Neural crest cell (in vitro differentiated cells): Measurements from ENCODE around the gene TEAD4. TPM values are rescaled to one million over a fixed set of nuclear protein-coding genes. Genes with fewer than 3 reads are reported as not detected.

ENCODE experiments used
- DNase-seq: peaks from one replicate; pipeline ENCODE4 v3.0.0; 2021; ENCODE audit warnings: low read depth, mixed read lengths, low spot score
- H3K27ac Mint-ChIP-seq: one replicate; pipeline ENCODE4 v1.8.0; 2021; ENCODE audit warnings: mild to moderate bottlenecking, mixed read lengths; ENCODE audit not compliant: unreplicated experiment
- H3K27me3 Mint-ChIP-seq: 2 replicates; pipeline ENCODE4 v1.8.0; 2021; ENCODE audit warnings: low read depth, mild to moderate bottlenecking, mixed read lengths
- H3K36me3 Mint-ChIP-seq: 2 replicates; pipeline ENCODE4 v1.8.0; 2021; ENCODE audit warnings: low read depth, mild to moderate bottlenecking, mixed read lengths
- H3K4me1 Mint-ChIP-seq: 2 replicates; pipeline ENCODE4 v1.8.0; 2021; ENCODE audit warnings: mixed read lengths
- H3K4me3 Mint-ChIP-seq: one replicate; pipeline ENCODE4 v1.8.0; 2021; ENCODE audit warnings: mild to moderate bottlenecking, mixed read lengths
- H3K9me3 Mint-ChIP-seq: 2 replicates; pipeline ENCODE4 v1.8.0; 2021; ENCODE audit warnings: mixed read lengths
- total RNA-seq: library from RNA; stranded (reverse); gene quantifications from 2 replicates; pipeline ENCODE4 v1.2.1, GENCODE V29; 2021
- TF ChIP-seq, protein P1 (sequence below): fragments of 200-600 bp; sonication (generic); conservative IDR thresholded peaks from 2 replicates; pipeline ENCODE4 v1.5.0; 2021; ENCODE audit warnings: antibody characterized with exemption, mild to moderate bottlenecking

The TEAD4 gene
- total RNA-seq, 1 donor from 2014 or later: 30.9 TPM

DNA sequence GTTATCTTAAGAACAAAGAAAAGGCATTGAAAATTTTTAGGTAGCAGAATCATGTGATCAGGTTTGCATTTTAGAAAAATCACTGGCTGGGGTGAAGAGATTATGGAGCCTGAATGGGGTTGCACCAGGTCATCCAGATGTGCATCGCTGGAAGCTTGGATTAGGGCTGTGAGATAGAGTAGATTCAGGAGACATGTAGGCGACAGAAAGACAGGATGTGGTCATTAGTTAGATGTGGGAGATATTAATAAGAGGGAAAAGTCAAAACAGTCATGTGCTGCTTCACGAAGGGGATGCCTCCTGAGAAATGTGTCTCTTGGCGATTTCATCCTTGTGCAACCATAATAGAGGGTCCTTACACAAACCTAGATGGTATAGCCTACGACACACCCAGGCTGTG, 25.1 kb downstream of the TEAD4 start:
- Mint-ChIP-seq H3K4me3 (no peak overlapping the region), H3K4me1 (no peaks in the 10 kb centered on the region), H3K9me3 (peaks cover 4% of the 10 kb centered on the region), H3K27me3 (no peaks in the 10 kb centered on the region), H3K27ac (peak overlapping the region; percentile 9), H3K36me3 (peaks cover 9% of the 10 kb centered on the region)
- TF ChIP-seq, protein P1, sequence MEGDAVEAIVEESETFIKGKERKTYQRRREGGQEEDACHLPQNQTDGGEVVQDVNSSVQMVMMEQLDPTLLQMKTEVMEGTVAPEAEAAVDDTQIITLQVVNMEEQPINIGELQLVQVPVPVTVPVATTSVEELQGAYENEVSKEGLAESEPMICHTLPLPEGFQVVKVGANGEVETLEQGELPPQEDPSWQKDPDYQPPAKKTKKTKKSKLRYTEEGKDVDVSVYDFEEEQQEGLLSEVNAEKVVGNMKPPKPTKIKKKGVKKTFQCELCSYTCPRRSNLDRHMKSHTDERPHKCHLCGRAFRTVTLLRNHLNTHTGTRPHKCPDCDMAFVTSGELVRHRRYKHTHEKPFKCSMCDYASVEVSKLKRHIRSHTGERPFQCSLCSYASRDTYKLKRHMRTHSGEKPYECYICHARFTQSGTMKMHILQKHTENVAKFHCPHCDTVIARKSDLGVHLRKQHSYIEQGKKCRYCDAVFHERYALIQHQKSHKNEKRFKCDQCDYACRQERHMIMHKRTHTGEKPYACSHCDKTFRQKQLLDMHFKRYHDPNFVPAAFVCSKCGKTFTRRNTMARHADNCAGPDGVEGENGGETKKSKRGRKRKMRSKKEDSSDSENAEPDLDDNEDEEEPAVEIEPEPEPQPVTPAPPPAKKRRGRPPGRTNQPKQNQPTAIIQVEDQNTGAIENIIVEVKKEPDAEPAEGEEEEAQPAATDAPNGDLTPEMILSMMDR: no peak
- no peak for DNase-seq

DNA sequence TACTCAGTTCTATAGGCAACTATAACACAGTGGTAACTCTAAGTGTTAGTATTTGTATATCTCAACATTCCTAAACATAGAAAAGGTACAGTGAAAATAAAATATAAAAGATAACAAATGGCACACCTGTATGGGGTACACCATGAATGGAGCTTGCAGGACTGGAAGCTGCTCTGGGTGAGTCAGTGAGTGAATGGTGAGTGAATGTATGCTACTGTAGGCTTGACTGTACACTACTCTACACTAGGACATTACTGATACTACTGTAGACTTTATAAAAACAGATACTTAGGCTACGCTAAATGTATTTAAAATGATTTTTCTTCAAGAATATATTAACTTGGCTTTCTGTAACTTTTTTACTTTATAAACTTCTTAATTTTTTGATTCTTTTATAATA, 25.5 kb downstream of the TEAD4 start:
- TF ChIP-seq, protein P1: no peak
- Mint-ChIP-seq H3K9me3 (peaks cover 5% of the 10 kb centered on the region), H3K4me3 (no peak overlapping the region), H3K36me3 (peaks cover 10% of the 10 kb centered on the region), H3K4me1 (no peaks in the 10 kb centered on the region), H3K27ac (no peak overlapping the region), H3K27me3 (no peaks in the 10 kb centered on the region)
- DNase-seq: no peak

DNA sequence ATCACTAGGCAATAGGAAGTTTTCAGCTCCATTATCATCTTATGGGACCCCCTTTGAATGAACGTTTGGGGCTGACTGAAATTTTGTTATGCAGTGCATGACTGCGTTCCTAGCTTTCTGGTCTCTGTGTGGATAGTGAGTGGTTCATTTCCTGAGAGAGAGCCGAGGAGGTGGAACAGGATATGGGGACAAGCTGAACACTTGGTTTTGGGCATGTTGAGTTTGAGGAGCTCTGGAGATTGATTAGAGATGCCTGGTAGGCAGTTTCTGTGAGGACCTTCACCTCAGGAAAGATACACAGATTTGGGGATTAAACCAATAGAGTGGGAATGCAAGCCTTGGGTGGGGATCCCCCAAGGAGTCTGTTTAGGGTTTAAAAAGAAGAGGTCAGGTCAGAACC, 27.7 kb downstream of the TEAD4 start:
- Mint-ChIP-seq H3K9me3 (peaks cover 8% of the 10 kb centered on the region), H3K27me3 (no peaks in the 10 kb centered on the region), H3K27ac (no peak overlapping the region), H3K36me3 (peaks cover 14% of the 10 kb centered on the region), H3K4me3 (no peak overlapping the region), H3K4me1 (peaks cover 4% of the 10 kb centered on the region)
- TF ChIP-seq, protein P1: no peak
- DNase-seq: no peak

DNA sequence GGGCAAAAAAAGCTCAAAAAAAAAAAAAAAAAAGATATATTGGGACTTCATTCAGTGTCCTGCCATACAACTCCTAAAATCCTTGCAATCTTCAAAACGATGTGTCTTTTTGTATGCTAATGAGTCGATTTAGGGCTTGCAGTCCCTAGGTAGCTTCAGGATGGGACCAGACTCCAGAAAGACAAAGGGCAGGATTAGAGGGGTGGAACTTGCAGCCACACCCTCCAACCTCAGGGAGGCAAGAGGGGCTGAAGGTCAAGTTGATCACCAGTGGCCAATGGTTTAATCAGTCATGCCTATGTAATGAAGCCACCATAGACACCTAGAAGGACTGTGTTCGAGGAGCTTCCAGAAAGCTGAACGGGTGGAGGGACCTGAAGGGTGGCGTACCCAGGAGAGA, 29.3 kb downstream of the TEAD4 start:
- H3K9me3 Mint-ChIP-seq: peaks cover 8% of the 10 kb centered on the region
- H3K36me3 Mint-ChIP-seq: peaks cover 14% of the 10 kb centered on the region
- TF ChIP-seq, protein P1: no peak
- no peak for DNase-seq
- H3K27ac Mint-ChIP-seq: no peak overlapping the region
- no peaks in the 10 kb centered on the region for H3K27me3 Mint-ChIP-seq
- H3K4me3 Mint-ChIP-seq: no peak overlapping the region
- peaks cover 4% of the 10 kb centered on the region for H3K4me1 Mint-ChIP-seq

DNA sequence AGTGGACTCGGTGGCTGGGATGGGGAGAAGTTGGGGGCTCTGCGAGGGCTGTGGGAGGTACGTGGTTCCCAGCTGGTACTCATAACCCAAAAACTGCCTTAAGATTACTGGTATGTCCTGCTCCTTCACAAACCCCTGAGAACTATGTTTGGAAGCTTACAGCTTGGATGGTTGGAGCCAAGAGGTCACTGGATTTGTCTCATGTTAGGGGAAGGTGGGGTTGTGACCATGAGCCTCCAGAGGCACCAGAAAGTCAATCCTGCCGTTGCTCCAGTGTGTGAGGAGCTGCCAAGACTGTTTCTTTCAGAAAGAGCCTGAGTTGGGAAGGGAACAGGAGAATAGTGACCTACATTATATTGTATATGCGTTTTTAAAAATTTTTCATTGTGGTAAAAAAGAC, 33.5 kb downstream of the TEAD4 start:
- peaks cover 10% of the 10 kb centered on the region for H3K36me3 Mint-ChIP-seq
- TF ChIP-seq, protein P1: no peak
- DNase-seq: no peak
- H3K27ac Mint-ChIP-seq: peak overlapping the region; percentile 84
- H3K9me3 Mint-ChIP-seq: peaks cover 4% of the 10 kb centered on the region
- H3K4me3 Mint-ChIP-seq: no peak overlapping the region
- H3K4me1 Mint-ChIP-seq: peaks cover 4% of the 10 kb centered on the region
- H3K27me3 Mint-ChIP-seq: no peaks in the 10 kb centered on the region
